B cell (primary cell): ENCODE results near the gene SVIP. TPM values are rescaled to one million over a fixed set of nuclear protein-coding genes. Genes with fewer than 3 reads are reported as not detected.

Source experiments
- ATAC-seq: fragments of 200-7000 bp; cut with Tn5 transposase; one replicate; pipeline ENCODE4 v1.10.0; 2021; ENCODE audit warnings: low read depth, mild to moderate bottlenecking, moderate number of reproducible peaks, moderate library complexity
- CTCF ChIA-PET: fragments of 350-600 bp; sonication (Branson Sonifier 250); formaldehyde crosslinking; loops from one replicate; lab custom pipeline; 2021; ENCODE audit warnings: antibody characterized with exemption, inconsistent platforms; lab: Charles Lee
- POLR2A ChIA-PET: fragments of 350-600 bp; sonication (Branson Sonifier 250); formaldehyde crosslinking; loops from one replicate; lab custom pipeline; 2021; ENCODE audit warnings: antibody characterized with exemption; lab: Charles Lee
- DNase-seq: peaks from one replicate; pipeline ENCODE4 v3.0.0; 2013
- H2AFZ ChIP-seq: 2 replicates; pipeline ENCODE4 v1.6.1; 2012; ENCODE audit warnings: mild to moderate bottlenecking, low read depth, low read length; ENCODE audit not compliant: insufficient read depth, poor library complexity, severe bottlenecking
- H3K27ac ChIP-seq, 2 donors: 1 replicate in 1 of 2; 2 replicates in 1 of 2; pipeline ENCODE4 v1.5.1; 2012 to 2013; ENCODE audit warnings: low read length in 2 of 2, mild to moderate bottlenecking in 2 of 2, moderate library complexity in 1 of 2
- H3K27me3 ChIP-seq, 4 experiments: fragments of 200-600 bp in 1 of 4; sonication (generic) in 1 of 4; replicated peaks in 1 of 4; 1 replicate in 2 of 4; 2 replicates in 2 of 4; pipeline versions ENCODE4 v1.6.1 to v1.7.0; 2013 to 2016; ENCODE audit warnings: low read length in 3 of 4, mild to moderate bottlenecking in 2 of 4, mixed read lengths in 1 of 4, moderate library complexity in 1 of 4; ENCODE audit not compliant: insufficient read depth in 4 of 4, control insufficient read depth in 3 of 4; ENCODE audit errors: control extremely low read depth in 1 of 4
- H3K36me3 ChIP-seq, 2 experiments: replicated peaks in 1 of 2; 1 replicate in 1 of 2; 2 replicates in 1 of 2; pipeline versions ENCODE4 v1.6.1 to v1.7.1; 2013; ENCODE audit warnings: low read length in 1 of 2; ENCODE audit not compliant: insufficient read depth in 2 of 2, control insufficient read depth in 1 of 2; ENCODE audit errors: control extremely low read depth in 1 of 2, extremely low read depth in 1 of 2
- H3K4me1 ChIP-seq, 2 donors: fragments of 200-600 bp in 1 of 2; sonication (generic) in 1 of 2; 1 replicate in 1 of 2; 2 replicates in 1 of 2; pipeline versions ENCODE4 v1.5.1 to v1.6.1; 2013 to 2017; ENCODE audit warnings: low read length in 2 of 2; ENCODE audit not compliant: control insufficient read depth in 2 of 2, insufficient read depth in 2 of 2
- H3K4me2 ChIP-seq: replicated peaks from 2 replicates; pipeline ENCODE3; 2012; ENCODE audit warnings: mild to moderate bottlenecking, low read depth, low read length; ENCODE audit not compliant: poor library complexity, severe bottlenecking
- H3K4me3 ChIP-seq, 5 experiments: fragments of 200-600 bp in 1 of 5; sonication (generic) in 1 of 5; 1 replicate in 3 of 5; 2 replicates in 2 of 5; pipeline versions ENCODE4 v1.5.1 to v1.7.0; 2011 to 2016; ENCODE audit warnings: low read length in 4 of 5, mild to moderate bottlenecking in 4 of 5, low read depth in 2 of 5, control low read depth in 1 of 5, moderate library complexity in 1 of 5; ENCODE audit not compliant: insufficient read depth in 1 of 5; ENCODE audit errors: control extremely low read depth in 1 of 5, extremely low read depth in 1 of 5
- H3K79me2 ChIP-seq: fragments of 200-600 bp; sonication (generic); one replicate; pipeline ENCODE4 v1.6.0; 2016; ENCODE audit warnings: low read length; ENCODE audit not compliant: control insufficient read depth, insufficient read depth
- H3K9ac ChIP-seq: fragments of 200-600 bp; sonication (generic); 2 replicates; pipeline ENCODE4 v1.6.1; 2017; ENCODE audit warnings: mild to moderate bottlenecking, low read length, moderate library complexity
- H3K9me3 ChIP-seq, 3 donors: one replicate each; pipeline versions ENCODE4 v1.6.1 to v1.7.1; 2013; ENCODE audit warnings: low read length in 2 of 3; ENCODE audit not compliant: control insufficient read depth in 2 of 3, insufficient read depth in 1 of 3; ENCODE audit errors: control extremely low read depth in 1 of 3
- H4K20me1 ChIP-seq: 2 replicates; pipeline ENCODE4 v1.6.0; 2012; ENCODE audit warnings: mild to moderate bottlenecking, low read length; ENCODE audit not compliant: insufficient read depth, control insufficient read depth, poor library complexity, severe bottlenecking
- H3K27ac Mint-ChIP-seq: one replicate; pipeline ENCODE4 v1.8.0; 2021; ENCODE audit warnings: mixed read lengths
- H3K27me3 Mint-ChIP-seq: one replicate; pipeline ENCODE4 v1.8.0; 2021; ENCODE audit warnings: mixed read lengths
- H3K4me1 Mint-ChIP-seq: one replicate; pipeline ENCODE4 v1.8.0; 2021; ENCODE audit warnings: mixed read lengths
- H3K4me3 Mint-ChIP-seq: one replicate; pipeline ENCODE4 v1.8.0; 2021; ENCODE audit warnings: mixed read lengths
- H3K9me3 Mint-ChIP-seq: one replicate; pipeline ENCODE4 v1.8.0; 2022; ENCODE audit warnings: mixed read lengths; ENCODE audit not compliant: insufficient read depth
- EZH2 ChIP-seq: IDR thresholded peaks from 2 replicates; pipeline ENCODE4 v1.6.1; 2012; ENCODE audit warnings: borderline replicate concordance, low read depth, mild to moderate bottlenecking, moderate library complexity, low read length; ENCODE audit not compliant: insufficient read depth, poor library complexity, severe bottlenecking
- WGBS: methylation state at CpG from one replicate; pipeline ENCODE4 v1.1.5; 2013; ENCODE audit warnings: missing lambda C conversion rate; ENCODE audit not compliant: insufficient coverage; 5-methylcytosine and 5-hydroxymethylcytosine counted together
- intact Hi-C: fragments of 100-400 bp; cut with micrococcal nuclease; formaldehyde crosslinking; loops from one replicate; pipeline ENCODE4 v1.10.0; 2022
- polyA plus RNA-seq: library from polyadenylated mRNA; depleted of rRNA; stranded (reverse); fragments of >200 nt; gene quantifications from 2 replicates; pipeline ENCODE4 v1.2.3, GENCODE V29; 2012
- total RNA-seq, 2 donors: library from RNA; stranded (reverse); fragments of 120-200 nt in 1 of 2; gene quantifications; 1 replicate in 1 of 2; 2 replicates in 1 of 2; pipeline versions ENCODE4 v1.2.3 to v1.2.4, GENCODE V29; 2013 to 2022
- TF ChIP-seq, protein P1 (sequence below): fragments of 200-600 bp; IDR thresholded peaks from one replicate; pipeline ENCODE4 v1.8.0; 2022; ENCODE audit warnings: antibody characterized with exemption, mild to moderate bottlenecking

The SVIP gene
- total and polyA plus RNA-seq, 2 donors (not counting 1 experiment from before 2014, with no cell fraction given) = 5.6 to 20.4 TPM

DNA sequence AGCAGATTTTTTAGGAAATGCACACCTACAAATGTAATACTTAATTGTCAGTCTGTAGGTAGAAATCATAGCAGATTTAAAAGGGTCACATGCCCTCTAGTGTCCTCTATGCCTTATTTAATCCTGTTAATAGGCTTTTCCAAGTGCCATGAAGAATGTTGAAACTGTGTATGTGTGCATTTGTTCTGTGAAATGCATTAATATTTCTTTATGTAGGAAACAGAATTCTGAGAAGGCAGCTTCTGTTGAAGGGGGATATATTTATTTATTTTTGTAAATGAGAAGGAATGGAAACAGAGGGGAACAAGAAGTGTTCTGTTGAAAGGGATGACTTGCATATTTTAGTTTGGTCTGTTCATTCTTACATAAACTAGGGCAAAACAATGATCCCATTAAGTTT is 51.0 kb downstream of the SVIP start:
- H3K79me2 ChIP-seq = no peaks in the 10 kb centered on the region
- H3K4me3 Mint-ChIP-seq = no peak overlapping the region
- TF ChIP-seq, protein P1, sequence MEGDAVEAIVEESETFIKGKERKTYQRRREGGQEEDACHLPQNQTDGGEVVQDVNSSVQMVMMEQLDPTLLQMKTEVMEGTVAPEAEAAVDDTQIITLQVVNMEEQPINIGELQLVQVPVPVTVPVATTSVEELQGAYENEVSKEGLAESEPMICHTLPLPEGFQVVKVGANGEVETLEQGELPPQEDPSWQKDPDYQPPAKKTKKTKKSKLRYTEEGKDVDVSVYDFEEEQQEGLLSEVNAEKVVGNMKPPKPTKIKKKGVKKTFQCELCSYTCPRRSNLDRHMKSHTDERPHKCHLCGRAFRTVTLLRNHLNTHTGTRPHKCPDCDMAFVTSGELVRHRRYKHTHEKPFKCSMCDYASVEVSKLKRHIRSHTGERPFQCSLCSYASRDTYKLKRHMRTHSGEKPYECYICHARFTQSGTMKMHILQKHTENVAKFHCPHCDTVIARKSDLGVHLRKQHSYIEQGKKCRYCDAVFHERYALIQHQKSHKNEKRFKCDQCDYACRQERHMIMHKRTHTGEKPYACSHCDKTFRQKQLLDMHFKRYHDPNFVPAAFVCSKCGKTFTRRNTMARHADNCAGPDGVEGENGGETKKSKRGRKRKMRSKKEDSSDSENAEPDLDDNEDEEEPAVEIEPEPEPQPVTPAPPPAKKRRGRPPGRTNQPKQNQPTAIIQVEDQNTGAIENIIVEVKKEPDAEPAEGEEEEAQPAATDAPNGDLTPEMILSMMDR = no peak
- TF ChIP-seq EZH2 = no peak
- H3K4me2 ChIP-seq = no peak overlapping the region
- ChIA-PET POLR2A (no interaction called here), CTCF (interaction anchor here (0.7 to 4.3 kb wide), 4 partner anchors 8 to 452 kb away, joined by 3 to 27 read pairs (median 3); no protein-coding TSS in a partner anchor)
- H3K27ac ChIP-seq = no peak overlapping the region
- no peaks in the 10 kb centered on the region for H3K36me3 ChIP-seq
- no peak overlapping the region for H3K4me3 ChIP-seq
- no peaks in the 10 kb centered on the region for H4K20me1 ChIP-seq
- ATAC-seq = no peak
- no peak overlapping the region for H3K9ac ChIP-seq
- peaks cover 8% of the 10 kb centered on the region for H3K4me1 Mint-ChIP-seq
- no peaks in the 10 kb centered on the region for H3K9me3 ChIP-seq
- H3K27ac Mint-ChIP-seq = no peak overlapping the region
- H2AFZ ChIP-seq = no peak overlapping the region
- H3K9me3 Mint-ChIP-seq = no peaks in the 10 kb centered on the region
- no peak for DNase-seq
- H3K27me3 Mint-ChIP-seq = peaks cover 7% of the 10 kb centered on the region
- intact Hi-C loops = no loop called here
- H3K4me1 ChIP-seq = peaks cover 4 to 5% of the 10 kb centered on the region in 2 donors
- H3K27me3 ChIP-seq = no peaks in the 10 kb centered on the region

GRCh38 chr11:22775248-22775647 is 54.4 kb downstream of the SVIP start:
- Histone ChIP-seq H2AFZ (no peak overlapping the region), H3K4me2 (no peak overlapping the region), H3K36me3 (no peaks in the 10 kb centered on the region), H3K9ac (no peak overlapping the region), H3K4me1 (no peaks in the 10 kb centered on the region), H3K79me2 (no peaks in the 10 kb centered on the region), H3K4me3 (no peak overlapping the region), H3K27ac (no peak overlapping the region), H3K27me3 (no peaks in the 10 kb centered on the region), H3K9me3 (no peaks in the 10 kb centered on the region), H4K20me1 (no peaks in the 10 kb centered on the region)
- Mint-ChIP-seq H3K27ac (no peak overlapping the region), H3K4me1 (no peaks in the 10 kb centered on the region), H3K9me3 (no peaks in the 10 kb centered on the region), H3K27me3 (peaks cover 7% of the 10 kb centered on the region), H3K4me3 (no peak overlapping the region)
- ATAC-seq (no peak), DNase-seq (no peak)
- ChIA-PET POLR2A (no interaction called here), CTCF (interaction anchor here (4.3 kb wide), 1 partner anchor 12 kb away, joined by 27 read pairs; no protein-coding TSS in a partner anchor)
- WGBS = 81% methylated on average over 2 of the region's 5 CpGs
- intact Hi-C loops = no loop called here
- TF ChIP-seq, protein P1 = no peak
- TF ChIP-seq EZH2 = no peak
